Measurements from ENCODE around the gene PPP1R12A.

DNA sequence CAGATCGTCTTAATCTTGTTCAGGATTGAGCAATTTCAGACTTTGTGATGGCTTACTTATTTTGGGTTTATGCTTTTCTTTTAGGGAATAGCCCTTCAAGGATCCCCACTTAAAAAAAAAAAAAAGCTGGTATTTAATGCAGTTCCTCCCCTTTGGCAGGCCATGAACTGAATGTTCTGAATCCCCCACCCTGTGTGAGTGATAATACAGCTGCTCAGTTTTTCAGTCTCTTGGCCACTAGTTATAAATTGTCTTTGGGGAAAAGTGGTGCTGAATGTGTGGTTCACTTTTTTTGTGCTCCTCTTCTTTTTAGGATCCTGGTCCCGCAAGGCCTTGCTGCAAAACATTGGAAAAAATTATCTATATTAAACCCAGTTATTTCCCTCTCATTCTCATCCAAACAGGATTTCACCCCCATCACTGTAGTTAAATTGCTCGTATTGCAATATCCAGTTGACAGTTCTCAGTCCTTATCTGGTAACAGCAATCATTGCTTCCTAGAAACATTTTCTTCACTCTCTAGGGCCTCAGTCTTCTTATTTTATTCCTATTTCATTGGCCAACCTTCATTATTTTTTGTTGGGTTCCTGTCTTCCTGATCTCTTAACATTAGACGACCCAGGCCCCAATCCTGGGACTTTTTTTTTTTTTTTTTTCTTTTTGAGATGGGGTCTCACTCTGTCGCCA, 171.0 kb downstream of the PPP1R12A start:
- TF ChIP-seq, protein P1, sequence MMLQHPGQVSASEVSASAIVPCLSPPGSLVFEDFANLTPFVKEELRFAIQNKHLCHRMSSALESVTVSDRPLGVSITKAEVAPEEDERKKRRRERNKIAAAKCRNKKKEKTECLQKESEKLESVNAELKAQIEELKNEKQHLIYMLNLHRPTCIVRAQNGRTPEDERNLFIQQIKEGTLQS (IDR thresholded peaks at IDR 0.05): no peak
- TF ChIP-seq EZH2phosphoT487 (IDR thresholded peaks at IDR 0.05; ENCODE audit: borderline replicate concordance): no peak
- TF ChIP-seq, protein P2, sequence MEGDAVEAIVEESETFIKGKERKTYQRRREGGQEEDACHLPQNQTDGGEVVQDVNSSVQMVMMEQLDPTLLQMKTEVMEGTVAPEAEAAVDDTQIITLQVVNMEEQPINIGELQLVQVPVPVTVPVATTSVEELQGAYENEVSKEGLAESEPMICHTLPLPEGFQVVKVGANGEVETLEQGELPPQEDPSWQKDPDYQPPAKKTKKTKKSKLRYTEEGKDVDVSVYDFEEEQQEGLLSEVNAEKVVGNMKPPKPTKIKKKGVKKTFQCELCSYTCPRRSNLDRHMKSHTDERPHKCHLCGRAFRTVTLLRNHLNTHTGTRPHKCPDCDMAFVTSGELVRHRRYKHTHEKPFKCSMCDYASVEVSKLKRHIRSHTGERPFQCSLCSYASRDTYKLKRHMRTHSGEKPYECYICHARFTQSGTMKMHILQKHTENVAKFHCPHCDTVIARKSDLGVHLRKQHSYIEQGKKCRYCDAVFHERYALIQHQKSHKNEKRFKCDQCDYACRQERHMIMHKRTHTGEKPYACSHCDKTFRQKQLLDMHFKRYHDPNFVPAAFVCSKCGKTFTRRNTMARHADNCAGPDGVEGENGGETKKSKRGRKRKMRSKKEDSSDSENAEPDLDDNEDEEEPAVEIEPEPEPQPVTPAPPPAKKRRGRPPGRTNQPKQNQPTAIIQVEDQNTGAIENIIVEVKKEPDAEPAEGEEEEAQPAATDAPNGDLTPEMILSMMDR (IDR thresholded peaks at IDR 0.05 in 2 of 3, conservative IDR thresholded peaks at IDR 0.05 in 1 of 3; ENCODE audit: borderline replicate concordance in 1 of 3, insufficient read depth in 1 of 3, low read depth in 2 of 3, low read length in 2 of 3): no peak
- TF ChIP-seq CEBPB (IDR thresholded peaks at IDR 0.05; ENCODE audit: low read depth): no peak
- TF ChIP-seq POLR2A (IDR thresholded peaks at IDR 0.05; ENCODE audit: borderline replicate concordance, extremely low read depth, insufficient read depth, insufficient read length): no peak
- no peak for TF ChIP-seq POLR2AphosphoS5 (IDR thresholded peaks at IDR 0.05; ENCODE audit: low read depth, low read length)
- TF ChIP-seq, protein P3, sequence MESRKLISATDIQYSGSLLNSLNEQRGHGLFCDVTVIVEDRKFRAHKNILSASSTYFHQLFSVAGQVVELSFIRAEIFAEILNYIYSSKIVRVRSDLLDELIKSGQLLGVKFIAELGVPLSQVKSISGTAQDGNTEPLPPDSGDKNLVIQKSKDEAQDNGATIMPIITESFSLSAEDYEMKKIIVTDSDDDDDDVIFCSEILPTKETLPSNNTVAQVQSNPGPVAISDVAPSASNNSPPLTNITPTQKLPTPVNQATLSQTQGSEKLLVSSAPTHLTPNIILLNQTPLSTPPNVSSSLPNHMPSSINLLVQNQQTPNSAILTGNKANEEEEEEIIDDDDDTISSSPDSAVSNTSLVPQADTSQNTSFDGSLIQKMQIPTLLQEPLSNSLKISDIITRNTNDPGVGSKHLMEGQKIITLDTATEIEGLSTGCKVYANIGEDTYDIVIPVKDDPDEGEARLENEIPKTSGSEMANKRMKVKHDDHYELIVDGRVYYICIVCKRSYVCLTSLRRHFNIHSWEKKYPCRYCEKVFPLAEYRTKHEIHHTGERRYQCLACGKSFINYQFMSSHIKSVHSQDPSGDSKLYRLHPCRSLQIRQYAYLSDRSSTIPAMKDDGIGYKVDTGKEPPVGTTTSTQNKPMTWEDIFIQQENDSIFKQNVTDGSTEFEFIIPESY (IDR thresholded peaks at IDR 0.05; ENCODE audit: extremely low read depth, insufficient replicate concordance, low read length): no peak
- TF ChIP-seq, protein P4, sequence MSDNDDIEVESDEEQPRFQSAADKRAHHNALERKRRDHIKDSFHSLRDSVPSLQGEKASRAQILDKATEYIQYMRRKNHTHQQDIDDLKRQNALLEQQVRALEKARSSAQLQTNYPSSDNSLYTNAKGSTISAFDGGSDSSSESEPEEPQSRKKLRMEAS (IDR thresholded peaks at IDR 0.05): no peak
- TF ChIP-seq EZH2 (IDR thresholded peaks at IDR 0.05): no peak
- TF ChIP-seq, protein P5, sequence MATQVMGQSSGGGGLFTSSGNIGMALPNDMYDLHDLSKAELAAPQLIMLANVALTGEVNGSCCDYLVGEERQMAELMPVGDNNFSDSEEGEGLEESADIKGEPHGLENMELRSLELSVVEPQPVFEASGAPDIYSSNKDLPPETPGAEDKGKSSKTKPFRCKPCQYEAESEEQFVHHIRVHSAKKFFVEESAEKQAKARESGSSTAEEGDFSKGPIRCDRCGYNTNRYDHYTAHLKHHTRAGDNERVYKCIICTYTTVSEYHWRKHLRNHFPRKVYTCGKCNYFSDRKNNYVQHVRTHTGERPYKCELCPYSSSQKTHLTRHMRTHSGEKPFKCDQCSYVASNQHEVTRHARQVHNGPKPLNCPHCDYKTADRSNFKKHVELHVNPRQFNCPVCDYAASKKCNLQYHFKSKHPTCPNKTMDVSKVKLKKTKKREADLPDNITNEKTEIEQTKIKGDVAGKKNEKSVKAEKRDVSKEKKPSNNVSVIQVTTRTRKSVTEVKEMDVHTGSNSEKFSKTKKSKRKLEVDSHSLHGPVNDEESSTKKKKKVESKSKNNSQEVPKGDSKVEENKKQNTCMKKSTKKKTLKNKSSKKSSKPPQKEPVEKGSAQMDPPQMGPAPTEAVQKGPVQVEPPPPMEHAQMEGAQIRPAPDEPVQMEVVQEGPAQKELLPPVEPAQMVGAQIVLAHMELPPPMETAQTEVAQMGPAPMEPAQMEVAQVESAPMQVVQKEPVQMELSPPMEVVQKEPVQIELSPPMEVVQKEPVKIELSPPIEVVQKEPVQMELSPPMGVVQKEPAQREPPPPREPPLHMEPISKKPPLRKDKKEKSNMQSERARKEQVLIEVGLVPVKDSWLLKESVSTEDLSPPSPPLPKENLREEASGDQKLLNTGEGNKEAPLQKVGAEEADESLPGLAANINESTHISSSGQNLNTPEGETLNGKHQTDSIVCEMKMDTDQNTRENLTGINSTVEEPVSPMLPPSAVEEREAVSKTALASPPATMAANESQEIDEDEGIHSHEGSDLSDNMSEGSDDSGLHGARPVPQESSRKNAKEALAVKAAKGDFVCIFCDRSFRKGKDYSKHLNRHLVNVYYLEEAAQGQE (IDR thresholded peaks at IDR 0.05; ENCODE audit: low read depth): no peak
- no peak for TF ChIP-seq FOSL1 (IDR thresholded peaks at IDR 0.05; ENCODE audit: low read depth)
- no peak for TF ChIP-seq YY1 (IDR thresholded peaks at IDR 0.05; ENCODE audit: extremely low read depth, insufficient replicate concordance, low read depth, low read length)
